ENCODE measurements around the gene RTTN.

DNA sequence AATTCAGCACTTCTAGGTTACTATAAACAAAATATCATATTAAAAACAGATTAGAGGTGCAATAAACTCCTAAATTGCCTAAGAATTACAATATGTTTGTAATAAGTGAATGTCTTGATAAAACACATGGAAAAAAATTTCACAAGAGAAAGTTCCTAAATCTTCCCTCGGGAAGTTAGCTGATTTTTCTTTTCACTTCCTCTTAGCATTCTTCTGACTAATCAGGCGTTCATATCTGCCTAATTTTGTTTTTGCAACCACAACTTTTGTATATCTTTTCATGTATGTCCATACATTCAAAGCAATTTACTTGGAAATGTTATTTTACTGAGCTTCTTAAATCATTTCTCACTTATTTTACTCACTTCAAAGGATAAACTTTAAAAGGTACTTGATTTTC lies 88.5 kb downstream of the RTTN start:
- TF ChIP-seq, protein P1, sequence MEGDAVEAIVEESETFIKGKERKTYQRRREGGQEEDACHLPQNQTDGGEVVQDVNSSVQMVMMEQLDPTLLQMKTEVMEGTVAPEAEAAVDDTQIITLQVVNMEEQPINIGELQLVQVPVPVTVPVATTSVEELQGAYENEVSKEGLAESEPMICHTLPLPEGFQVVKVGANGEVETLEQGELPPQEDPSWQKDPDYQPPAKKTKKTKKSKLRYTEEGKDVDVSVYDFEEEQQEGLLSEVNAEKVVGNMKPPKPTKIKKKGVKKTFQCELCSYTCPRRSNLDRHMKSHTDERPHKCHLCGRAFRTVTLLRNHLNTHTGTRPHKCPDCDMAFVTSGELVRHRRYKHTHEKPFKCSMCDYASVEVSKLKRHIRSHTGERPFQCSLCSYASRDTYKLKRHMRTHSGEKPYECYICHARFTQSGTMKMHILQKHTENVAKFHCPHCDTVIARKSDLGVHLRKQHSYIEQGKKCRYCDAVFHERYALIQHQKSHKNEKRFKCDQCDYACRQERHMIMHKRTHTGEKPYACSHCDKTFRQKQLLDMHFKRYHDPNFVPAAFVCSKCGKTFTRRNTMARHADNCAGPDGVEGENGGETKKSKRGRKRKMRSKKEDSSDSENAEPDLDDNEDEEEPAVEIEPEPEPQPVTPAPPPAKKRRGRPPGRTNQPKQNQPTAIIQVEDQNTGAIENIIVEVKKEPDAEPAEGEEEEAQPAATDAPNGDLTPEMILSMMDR (conservative IDR thresholded peaks at IDR 0.05): no peak
- TF ChIP-seq EZH2 (IDR thresholded peaks at IDR 0.05; ENCODE audit: low read depth): no peak

Data from PC-9 (cell line).